SJSA1 (cell line): ENCODE data around the gene ENPP6. TPM values are rescaled to one million over a fixed set of nuclear protein-coding genes. Genes with fewer than 3 reads are reported as not detected.
"Not testable (repeated sequence)": the region's sequence is repeated elsewhere in the genome, so short reads cannot be mapped to it uniquely, and the experiment has no call there.

Experiments used
- DNase-seq, 2 experiments: peaks; one replicate each; pipeline ENCODE4 v3.0.0-alpha.2; 2015 to 2020; ENCODE audit warnings: low spot score in 2 of 2, low read depth in 1 of 2
- H3K27ac ChIP-seq: fragments of 250-450 bp; sonication (Bioruptor Pico); 2 replicates; pipeline ENCODE4 v1.5.1; 2020; ENCODE audit warnings: mild to moderate bottlenecking, moderate library complexity
- H3K27me3 ChIP-seq: fragments of 250-450 bp; sonication (Bioruptor Pico); replicated peaks from 2 replicates; pipeline ENCODE4 v1.5.1; 2020; ENCODE audit warnings: mild to moderate bottlenecking, moderate library complexity
- H3K36me3 ChIP-seq: fragments of 250-450 bp; sonication (Bioruptor Pico); 2 replicates; pipeline ENCODE4 v1.5.1; 2020; ENCODE audit warnings: mild to moderate bottlenecking
- H3K4me1 ChIP-seq: fragments of 250-450 bp; sonication (Bioruptor Pico); replicated peaks from 2 replicates; pipeline ENCODE4 v1.6.1; 2021; ENCODE audit warnings: mild to moderate bottlenecking
- H3K4me3 ChIP-seq: fragments of 250-450 bp; sonication (Bioruptor Pico); 2 replicates; pipeline ENCODE4 v1.5.1; 2020; ENCODE audit warnings: mild to moderate bottlenecking
- H3K9me3 ChIP-seq: fragments of 250-450 bp; sonication (Bioruptor Pico); replicated peaks from 2 replicates; pipeline ENCODE4 v1.5.1; 2020; ENCODE audit warnings: mild to moderate bottlenecking
- total RNA-seq: library from RNA; depleted of rRNA; stranded (reverse); fragments of >200 nt; shearing (Covaris generic); gene quantifications from 2 replicates; pipeline ENCODE4 v1.2.3, GENCODE V29; 2014

Gene ENPP6
- total RNA-seq, 1 experiment from 2014 or later = not detected

DNA sequence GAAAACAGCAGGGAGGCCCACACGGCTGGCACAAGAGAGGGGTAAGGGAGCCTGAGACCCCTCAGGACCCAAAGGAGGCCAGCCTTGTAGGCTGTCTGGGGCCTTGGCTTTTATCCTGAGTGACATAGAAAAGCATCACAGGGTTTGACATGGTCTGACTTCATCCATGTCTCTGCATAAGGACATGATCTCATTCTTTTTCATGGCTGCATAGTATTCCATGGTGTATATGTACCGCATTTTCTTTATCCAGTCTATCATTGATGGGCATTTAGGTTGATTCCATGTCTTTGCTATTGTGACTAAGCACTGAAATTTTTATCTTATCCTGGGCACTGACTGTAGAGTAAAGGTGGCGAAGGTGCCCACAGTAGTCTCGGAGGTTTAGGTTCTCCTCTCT is 166.4 kb downstream of the ENPP6 start:
- H3K4me1 ChIP-seq, H3K36me3 ChIP-seq, DNase-seq, H3K9me3 ChIP-seq, H3K27ac ChIP-seq, H3K27me3 ChIP-seq, H3K4me3 ChIP-seq: not testable (repeated sequence)

GRCh38 chr4:184046148-184046547 is 171.5 kb downstream of the ENPP6 start:
- no peak for DNase-seq
- Histone ChIP-seq H3K4me3 (no peak overlapping the region), H3K36me3 (no peaks in the 10 kb centered on the region), H3K4me1 (no peaks in the 10 kb centered on the region), H3K27ac (no peak overlapping the region), H3K9me3 (0 out of 2 replicates have a peak, but pooled peaks cover 2% of the 10 kb centered on the region), H3K27me3 (no peaks in the 10 kb centered on the region)

DNA sequence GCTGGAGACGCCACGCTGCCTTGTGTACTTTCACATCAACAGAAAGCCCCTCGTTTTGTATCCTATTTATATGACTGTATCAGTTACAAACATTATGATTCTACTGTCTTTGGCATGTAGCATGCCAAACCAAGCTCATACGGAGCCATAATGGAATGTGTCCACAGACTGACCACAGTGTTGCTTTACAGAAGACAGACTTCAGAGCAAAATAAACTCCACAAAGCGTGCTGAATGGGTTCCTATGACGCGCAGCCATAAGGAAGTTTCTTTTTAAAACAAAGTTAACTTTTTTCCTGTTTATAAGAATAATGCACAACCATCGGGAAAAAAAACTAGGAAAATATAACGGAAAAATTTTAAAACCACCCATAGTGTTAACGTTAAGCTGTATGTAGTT is 176.5 kb downstream of the ENPP6 start:
- no peak overlapping the region for H3K27ac ChIP-seq
- no peak for DNase-seq
- H3K4me1 ChIP-seq = no peaks in the 10 kb centered on the region
- no peak overlapping the region for H3K4me3 ChIP-seq
- no peaks in the 10 kb centered on the region for H3K36me3 ChIP-seq
- 0 out of 2 replicates have a peak, but pooled peaks cover 2% of the 10 kb centered on the region for H3K27me3 ChIP-seq
- H3K9me3 ChIP-seq = no peaks in the 10 kb centered on the region; the same call in 1 of the 2 replicates

GRCh38 chr4:184039963-184040383 is 177.7 kb downstream of the ENPP6 start:
- H3K27me3 ChIP-seq = 0 out of 2 replicates have a peak, but pooled peaks cover 2% of the 10 kb centered on the region
- H3K27ac ChIP-seq = no peak overlapping the region
- no peak overlapping the region for H3K4me3 ChIP-seq
- no peaks in the 10 kb centered on the region; the same call in 1 of the 2 replicates for H3K9me3 ChIP-seq
- DNase-seq = no peak
- no peaks in the 10 kb centered on the region for H3K4me1 ChIP-seq
- no peaks in the 10 kb centered on the region for H3K36me3 ChIP-seq
